SHP77 (cell line): ENCODE results near the gene TMEM9B.

Experiments used
- DNase-seq, 2 experiments: peaks; one replicate each; lab custom pipeline; 2025; lab: John Stamatoyannopoulos, UW

TMEM9B gene

GRCh38 chr11:8928981-8929615, 35.1 kb downstream of the TMEM9B start:
- no peak for DNase-seq

- no peak for DNase-seq
These were observed 36.0 kb downstream of the TMEM9B start for GRCh38 chr11:8928205-8928604.

- DNase-seq: no peak
These were observed 37.0 kb downstream of the TMEM9B start for GRCh38 chr11:8927233-8927632.

GRCh38 chr11:8926236-8926635, 38.0 kb downstream of the TMEM9B start:
- DNase-seq: no peak

- DNase-seq: no peak
These were observed 38.5 kb downstream of the TMEM9B start for GRCh38 chr11:8925711-8926110.

- no peak for DNase-seq
These were observed 41.6 kb downstream of the TMEM9B start for GRCh38 chr11:8922691-8923090.

GRCh38 chr11:8917157-8917825, 47.0 kb downstream of the TMEM9B start:
- DNase-seq: no peak

- DNase-seq: no peak
These were observed 49.6 kb downstream of the TMEM9B start for GRCh38 chr11:8914661-8915018.

GRCh38 chr11:8913961-8914660, 50.1 kb downstream of the TMEM9B start:
- no peak for DNase-seq

- peak; percentile 84 to 86 for DNase-seq
These were observed 53.0 kb downstream of the TMEM9B start, which contains the start of gene AKIP1 for GRCh38 chr11:8911029-8911823. AKIP1 (plus strand) TSS chr11:8911189; CDS start chr11:8911450, 261 bp downstream.

GRCh38 chr11:8910649-8911026, 53.6 kb downstream of the TMEM9B start:
- no peak for DNase-seq

- DNase-seq: no peak
These were observed 56.1 kb downstream of the TMEM9B start for GRCh38 chr11:8908099-8908498.

GRCh38 chr11:8907116-8907515, 57.1 kb downstream of the TMEM9B start:
- no peak for DNase-seq

- DNase-seq: no peak
These were observed 58.6 kb downstream of the TMEM9B start for GRCh38 chr11:8905528-8906165.

- DNase-seq: no peak
These were observed 65.0 kb downstream of the TMEM9B start for GRCh38 chr11:8899119-8899753.
